Measurements from ENCODE around the gene ATXN1.

Gene ATXN1

GRCh38 chr6:16602035-16602434 lies 159.2 kb downstream of the ATXN1 start:
- no peak overlapping the region for H3K14ac ChIP-seq (ENCODE audit: low read length in 2 of 2)
- no peak overlapping the region for H2AK5ac ChIP-seq (ENCODE audit: low read length, severe bottlenecking)
- H2BK5ac ChIP-seq (ENCODE audit: low read depth, low read length, poor library complexity, severe bottlenecking) = no peak overlapping the region
- H4K91ac ChIP-seq (ENCODE audit: low read length) = no peak overlapping the region
- 91% methylated on average over 2 of the region's 3 CpGs for WGBS
- H3K9me3 ChIP-seq (ENCODE audit: control insufficient read depth, low read length) = no peaks in the 10 kb centered on the region
- no peak overlapping the region for H2BK15ac ChIP-seq (ENCODE audit: low read depth, poor library complexity, severe bottlenecking)
- no peak overlapping the region for H3K18ac ChIP-seq (ENCODE audit: low read depth in 1 of 2, low read length in 2 of 2)
- H3K23ac ChIP-seq (ENCODE audit: low read length in 2 of 2) = no peak overlapping the region
- no peak overlapping the region for H2BK12ac ChIP-seq (ENCODE audit: low read length in 2 of 2)
- no peak overlapping the region for H3K4me2 ChIP-seq (ENCODE audit: low read length, poor library complexity, severe bottlenecking)
- peaks cover 1% of the 10 kb centered on the region for H3K4me1 ChIP-seq (ENCODE audit: control insufficient read depth, insufficient read depth, low read depth, low read length)
- DNase-seq = no peak
- no peaks in the 10 kb centered on the region for H3K27me3 ChIP-seq (ENCODE audit: control insufficient read depth in 1 of 2, insufficient read depth in 1 of 2, low read length in 2 of 2)
- no peak overlapping the region for H3K4me3 ChIP-seq (ENCODE audit: insufficient read depth in 1 of 2, low read depth in 1 of 2, low read length in 2 of 2)
- no peak overlapping the region for H3K4ac ChIP-seq (ENCODE audit: low read depth in 1 of 2, low read length in 2 of 2)
- H3K79me1 ChIP-seq (replicated peaks; ENCODE audit: low read length, poor library complexity, severe bottlenecking) = peaks cover 6% of the 10 kb centered on the region
- peaks cover 10 to 11% of the 10 kb centered on the region in 2 experiments for H3K36me3 ChIP-seq (ENCODE audit: control insufficient read depth in 1 of 2, insufficient read depth in 2 of 2, low read depth in 1 of 2, low read length in 2 of 2)
- no peak overlapping the region for H2AFZ ChIP-seq (ENCODE audit: low read depth, low read length)
- no peak overlapping the region for H4K8ac ChIP-seq (ENCODE audit: low read length)
- no peak overlapping the region for H3K27ac ChIP-seq (ENCODE audit: low read length, poor library complexity, severe bottlenecking)
- H2BK120ac ChIP-seq (ENCODE audit: low read depth, low read length) = no peak overlapping the region
- H3K9ac ChIP-seq (ENCODE audit: low read length) = no peak overlapping the region

GRCh38 chr6:16600701-16601100 lies 160.6 kb downstream of the ATXN1 start:
- no peak overlapping the region for H3K4ac ChIP-seq (ENCODE audit: low read depth in 1 of 2, low read length in 2 of 2)
- H3K4me1 ChIP-seq (ENCODE audit: control insufficient read depth, insufficient read depth, low read depth, low read length) = peaks cover 1% of the 10 kb centered on the region
- H2AFZ ChIP-seq (ENCODE audit: low read depth, low read length) = no peak overlapping the region
- H2BK5ac ChIP-seq (ENCODE audit: low read depth, low read length, poor library complexity, severe bottlenecking) = no peak overlapping the region
- no peak overlapping the region for H3K4me3 ChIP-seq (ENCODE audit: insufficient read depth in 1 of 2, low read depth in 1 of 2, low read length in 2 of 2)
- H3K9me3 ChIP-seq (ENCODE audit: control insufficient read depth, low read length) = no peaks in the 10 kb centered on the region
- H3K23ac ChIP-seq (ENCODE audit: low read length in 2 of 2) = no peak overlapping the region
- no peak for DNase-seq
- no peak overlapping the region for H3K18ac ChIP-seq (ENCODE audit: low read depth in 1 of 2, low read length in 2 of 2)
- H2BK120ac ChIP-seq (ENCODE audit: low read depth, low read length) = no peak overlapping the region
- no peak overlapping the region for H3K14ac ChIP-seq (ENCODE audit: low read length in 2 of 2)
- no peak overlapping the region for H4K91ac ChIP-seq (ENCODE audit: low read length)
- H2BK15ac ChIP-seq (ENCODE audit: low read depth, poor library complexity, severe bottlenecking) = no peak overlapping the region
- no peak overlapping the region for H4K8ac ChIP-seq (ENCODE audit: low read length)
- 93% methylated on average over 4 of the region's 4 CpGs for WGBS
- peaks cover 14 to 15% of the 10 kb centered on the region in 2 experiments for H3K36me3 ChIP-seq (ENCODE audit: control insufficient read depth in 1 of 2, insufficient read depth in 2 of 2, low read depth in 1 of 2, low read length in 2 of 2)
- H3K27me3 ChIP-seq (ENCODE audit: control insufficient read depth in 1 of 2, insufficient read depth in 1 of 2, low read length in 2 of 2) = no peaks in the 10 kb centered on the region
- H2BK12ac ChIP-seq (ENCODE audit: low read length in 2 of 2) = no peak overlapping the region
- no peak overlapping the region for H3K4me2 ChIP-seq (ENCODE audit: low read length, poor library complexity, severe bottlenecking)
- no peak overlapping the region for H3K27ac ChIP-seq (ENCODE audit: low read length, poor library complexity, severe bottlenecking)
- no peak overlapping the region for H2AK5ac ChIP-seq (ENCODE audit: low read length, severe bottlenecking)
- H3K9ac ChIP-seq (ENCODE audit: low read length) = no peak overlapping the region
- peaks cover 7% of the 10 kb centered on the region for H3K79me1 ChIP-seq (replicated peaks; ENCODE audit: low read length, poor library complexity, severe bottlenecking)

GRCh38 chr6:16600026-16600425 lies 161.2 kb downstream of the ATXN1 start:
- Histone ChIP-seq H2BK12ac (ENCODE audit: low read length in 2 of 2) (no peak overlapping the region), H2BK120ac (ENCODE audit: low read depth, low read length) (no peak overlapping the region), H3K9ac (ENCODE audit: low read length) (no peak overlapping the region), H3K79me1 (replicated peaks; ENCODE audit: low read length, poor library complexity, severe bottlenecking) (peaks cover 7% of the 10 kb centered on the region), H3K27me3 (ENCODE audit: control insufficient read depth in 1 of 2, insufficient read depth in 1 of 2, low read length in 2 of 2) (no peaks in the 10 kb centered on the region), H3K23ac (ENCODE audit: low read length in 2 of 2) (no peak overlapping the region), H2AK5ac (ENCODE audit: low read length, severe bottlenecking) (no peak overlapping the region), H3K4me2 (ENCODE audit: low read length, poor library complexity, severe bottlenecking) (no peak overlapping the region), H3K4me1 (ENCODE audit: control insufficient read depth, insufficient read depth, low read depth, low read length) (peaks cover 1% of the 10 kb centered on the region), H4K8ac (ENCODE audit: low read length) (no peak overlapping the region), H3K9me3 (ENCODE audit: control insufficient read depth, low read length) (no peaks in the 10 kb centered on the region), H3K4me3 (ENCODE audit: insufficient read depth in 1 of 2, low read depth in 1 of 2, low read length in 2 of 2) (no peak overlapping the region), H4K91ac (ENCODE audit: low read length) (no peak overlapping the region), H3K27ac (ENCODE audit: low read length, poor library complexity, severe bottlenecking) (no peak overlapping the region), H2AFZ (ENCODE audit: low read depth, low read length) (no peak overlapping the region), H2BK5ac (ENCODE audit: low read depth, low read length, poor library complexity, severe bottlenecking) (no peak overlapping the region), H3K4ac (ENCODE audit: low read depth in 1 of 2, low read length in 2 of 2) (no peak overlapping the region), H3K14ac (ENCODE audit: low read length in 2 of 2) (no peak overlapping the region), H3K18ac (ENCODE audit: low read depth in 1 of 2, low read length in 2 of 2) (no peak overlapping the region), H2BK15ac (ENCODE audit: low read depth, poor library complexity, severe bottlenecking) (no peak overlapping the region), H3K36me3 (ENCODE audit: control insufficient read depth in 1 of 2, insufficient read depth in 2 of 2, low read depth in 1 of 2, low read length in 2 of 2) (peaks cover 14 to 18% of the 10 kb centered on the region in 2 experiments)
- WGBS = no CpG with 5 or more reads among the region's 3 CpGs
- no peak for DNase-seq

DNA sequence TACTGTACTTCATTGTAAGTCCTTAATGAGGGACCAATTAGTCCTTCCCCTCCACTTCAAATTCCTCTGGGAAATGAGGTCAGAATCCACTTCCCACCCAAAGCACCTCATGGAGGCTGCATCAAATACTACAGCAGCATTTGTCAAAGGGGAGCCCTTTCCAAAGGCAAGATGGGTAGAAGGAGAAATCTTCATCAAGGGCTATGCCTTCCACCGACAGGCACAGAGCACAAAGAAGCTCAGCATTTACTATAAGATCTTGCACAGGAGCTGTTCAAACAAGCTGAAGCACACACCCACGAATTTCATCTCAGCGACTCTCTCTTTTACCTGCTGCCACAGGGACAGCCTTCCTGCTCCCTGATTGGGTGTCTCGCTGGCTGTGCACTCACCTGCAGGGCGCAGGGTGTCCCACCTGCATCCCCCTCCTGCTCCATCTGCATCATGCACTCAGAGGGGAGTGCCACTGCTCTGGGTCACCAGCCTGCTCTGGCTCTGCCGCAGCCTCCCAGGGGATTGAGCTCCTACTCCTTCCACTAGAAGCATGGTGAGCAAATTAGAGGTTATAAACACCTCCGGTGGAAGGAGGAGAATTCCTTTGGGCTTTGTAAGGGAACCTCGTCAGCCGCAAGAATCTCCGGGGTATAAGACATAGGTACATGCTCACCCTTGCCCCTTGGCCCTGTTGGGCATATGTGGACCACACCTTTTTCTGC lies 164.5 kb downstream of the ATXN1 start:
- no peak overlapping the region for H3K4ac ChIP-seq (ENCODE audit: low read depth in 1 of 2, low read length in 2 of 2)
- peaks cover 1% of the 10 kb centered on the region for H3K4me1 ChIP-seq (ENCODE audit: control insufficient read depth, insufficient read depth, low read depth, low read length)
- no peak overlapping the region for H3K4me2 ChIP-seq (ENCODE audit: low read length, poor library complexity, severe bottlenecking)
- H4K91ac ChIP-seq (ENCODE audit: low read length) = no peak overlapping the region
- no peaks in the 10 kb centered on the region for H3K27me3 ChIP-seq (ENCODE audit: control insufficient read depth in 1 of 2, insufficient read depth in 1 of 2, low read length in 2 of 2)
- H4K8ac ChIP-seq (ENCODE audit: low read length) = no peak overlapping the region
- no peak overlapping the region for H2BK15ac ChIP-seq (ENCODE audit: low read depth, poor library complexity, severe bottlenecking)
- peaks cover 7% of the 10 kb centered on the region for H3K79me1 ChIP-seq (replicated peaks; ENCODE audit: low read length, poor library complexity, severe bottlenecking)
- H2AK5ac ChIP-seq (ENCODE audit: low read length, severe bottlenecking) = no peak overlapping the region
- H3K9ac ChIP-seq (ENCODE audit: low read length) = no peak overlapping the region
- H2BK5ac ChIP-seq (ENCODE audit: low read depth, low read length, poor library complexity, severe bottlenecking) = no peak overlapping the region
- no peak for DNase-seq
- peaks cover 10 to 12% of the 10 kb centered on the region in 2 experiments for H3K36me3 ChIP-seq (ENCODE audit: control insufficient read depth in 1 of 2, insufficient read depth in 2 of 2, low read depth in 1 of 2, low read length in 2 of 2)
- H3K18ac ChIP-seq (ENCODE audit: low read depth in 1 of 2, low read length in 2 of 2) = no peak overlapping the region
- no peak overlapping the region for H2BK12ac ChIP-seq (ENCODE audit: low read length in 2 of 2)
- H3K4me3 ChIP-seq (ENCODE audit: insufficient read depth in 1 of 2, low read depth in 1 of 2, low read length in 2 of 2) = no peak overlapping the region
- H2BK120ac ChIP-seq (ENCODE audit: low read depth, low read length) = no peak overlapping the region
- H3K27ac ChIP-seq (ENCODE audit: low read length, poor library complexity, severe bottlenecking) = no peak overlapping the region
- H3K23ac ChIP-seq (ENCODE audit: low read length in 2 of 2) = no peak overlapping the region
- H3K14ac ChIP-seq (ENCODE audit: low read length in 2 of 2) = no peak overlapping the region
- no peaks in the 10 kb centered on the region for H3K9me3 ChIP-seq (ENCODE audit: control insufficient read depth, low read length)
- no peak overlapping the region for H2AFZ ChIP-seq (ENCODE audit: low read depth, low read length)
- 76% methylated on average over 10 of the region's 10 CpGs for WGBS
